WTC11 (cell line): ENCODE measurements around the gene MEAF6. TPM values are rescaled to one million over a fixed set of nuclear protein-coding genes. Genes with fewer than 3 reads are reported as not detected.

Experiments used
- ATAC-seq: fragments of 200-7000 bp; cut with Tn5 transposase; 2 replicates; pipeline ENCODE4 v1.10.0; 2021; ENCODE audit warnings: mild to moderate bottlenecking, moderate library complexity
- CTCF ChIA-PET: fragments of 300-600 bp; sonication (Branson Sonifier 250); formaldehyde crosslinking; loops from one replicate; lab custom pipeline; 2021; ENCODE audit warnings: antibody characterized with exemption; lab: Charles Lee
- POLR2A ChIA-PET: fragments of 350-600 bp; sonication (Branson Sonifier 250); formaldehyde crosslinking; loops from one replicate; lab custom pipeline; 2021; ENCODE audit warnings: antibody characterized with exemption; lab: Charles Lee
- DNase-seq: peaks from one replicate; pipeline ENCODE4 v3.0.0; 2021; ENCODE audit warnings: low spot score
- H3K27ac Mint-ChIP-seq: 2 replicates; pipeline ENCODE4 v1.8.0; 2021; ENCODE audit warnings: mixed read lengths
- H3K27me3 Mint-ChIP-seq: 2 replicates; pipeline ENCODE4 v1.8.0; 2021; ENCODE audit warnings: low read depth, mild to moderate bottlenecking, moderate library complexity, mixed read lengths
- H3K36me3 Mint-ChIP-seq: 2 replicates; pipeline ENCODE4 v1.8.0; 2021; ENCODE audit warnings: mixed read lengths
- H3K4me1 Mint-ChIP-seq: 2 replicates; pipeline ENCODE4 v1.8.0; 2022; ENCODE audit warnings: mixed read lengths
- H3K4me3 Mint-ChIP-seq: 2 replicates; pipeline ENCODE4 v1.8.0; 2021; ENCODE audit warnings: mild to moderate bottlenecking, moderate library complexity, mixed read lengths
- H3K9me3 Mint-ChIP-seq: 2 replicates; pipeline ENCODE4 v1.8.0; 2021; ENCODE audit warnings: mixed read lengths
- CBFB ChIP-seq: sonication (generic); formaldehyde crosslinking; IDR thresholded peaks from 2 replicates; pipeline ENCODE4 v1.8.1; 2022; ENCODE audit warnings: mild to moderate bottlenecking, low read depth, missing genetic modification reagents
- CREM ChIP-seq: sonication (generic); formaldehyde crosslinking; IDR thresholded peaks from 2 replicates; pipeline ENCODE4 v1.8.1; 2022; ENCODE audit warnings: mild to moderate bottlenecking, missing genetic modification reagents, moderate library complexity
- EMX1 ChIP-seq: fragments of 250-450 bp; sonication (Bioruptor Pico); IDR thresholded peaks from 2 replicates; pipeline ENCODE4 v1.8.0; 2021; ENCODE audit warnings: mild to moderate bottlenecking
- FOXK1 ChIP-seq: sonication (generic); formaldehyde crosslinking; IDR thresholded peaks from 2 replicates; pipeline ENCODE4 v1.8.0; 2022; ENCODE audit warnings: mild to moderate bottlenecking, moderate library complexity, missing genetic modification reagents
- GABPB1 ChIP-seq: sonication (generic); formaldehyde crosslinking; IDR thresholded peaks from 2 replicates; pipeline ENCODE4 v1.8.1; 2023; ENCODE audit warnings: mild to moderate bottlenecking, missing genetic modification reagents
- IRF2 ChIP-seq: sonication (generic); formaldehyde crosslinking; IDR thresholded peaks from 2 replicates; pipeline ENCODE4 v1.8.0; 2022; ENCODE audit warnings: low read depth, missing genetic modification reagents, borderline replicate concordance
- JAZF1 ChIP-seq: fragments of 250-450 bp; sonication (Bioruptor Pico); IDR thresholded peaks from 2 replicates; pipeline ENCODE4 v1.9.0; 2021; ENCODE audit warnings: moderate library complexity, mild to moderate bottlenecking, inconsistent platforms
- KAT7 ChIP-seq: sonication (generic); formaldehyde crosslinking; IDR thresholded peaks from 2 replicates; pipeline ENCODE4 v1.8.1; 2023; ENCODE audit warnings: missing genetic modification reagents, mild to moderate bottlenecking, borderline replicate concordance
- MXD4 ChIP-seq: fragments of 250-450 bp; sonication (Bioruptor Pico); IDR thresholded peaks from 2 replicates; pipeline ENCODE4 v1.8.0; 2021; ENCODE audit warnings: mild to moderate bottlenecking, moderate library complexity, borderline replicate concordance
- MYBL2 ChIP-seq: sonication (generic); formaldehyde crosslinking; IDR thresholded peaks from 2 replicates; pipeline ENCODE4 v1.8.1; 2023; ENCODE audit warnings: mild to moderate bottlenecking, moderate library complexity, missing genetic modification reagents
- NR3C1 ChIP-seq: sonication (generic); formaldehyde crosslinking; conservative IDR thresholded peaks from 2 replicates; pipeline ENCODE4 v1.8.1; 2023; ENCODE audit warnings: low read depth, mild to moderate bottlenecking, missing genetic modification reagents
- PRRX2 ChIP-seq: fragments of 250-450 bp; sonication (Bioruptor Pico); IDR thresholded peaks from 2 replicates; pipeline ENCODE4 v1.8.0; 2021; ENCODE audit warnings: mild to moderate bottlenecking
- SMAD4 ChIP-seq: sonication (generic); formaldehyde crosslinking; IDR thresholded peaks from 2 replicates; pipeline ENCODE4 v1.8.0; 2022; ENCODE audit warnings: mild to moderate bottlenecking, missing genetic modification reagents
- SOX15 ChIP-seq: fragments of 250-450 bp; sonication (Bioruptor Pico); IDR thresholded peaks from 2 replicates; pipeline ENCODE4 v1.9.0; 2021; ENCODE audit warnings: mild to moderate bottlenecking
- TEAD1 ChIP-seq: sonication (generic); formaldehyde crosslinking; IDR thresholded peaks from 2 replicates; pipeline ENCODE4 v1.8.0; 2022; ENCODE audit warnings: mild to moderate bottlenecking, missing genetic modification reagents
- ZBTB21 ChIP-seq: sonication (generic); formaldehyde crosslinking; IDR thresholded peaks from 2 replicates; pipeline ENCODE4 v1.8.1; 2023; ENCODE audit warnings: mild to moderate bottlenecking, missing genetic modification reagents, borderline replicate concordance
- ZNF121 ChIP-seq: sonication (generic); formaldehyde crosslinking; IDR thresholded peaks from 2 replicates; pipeline ENCODE4 v1.8.0; 2023; ENCODE audit warnings: missing genetic modification reagents
- ZNF263 ChIP-seq: sonication (generic); formaldehyde crosslinking; IDR thresholded peaks from 2 replicates; pipeline ENCODE4 v1.8.1; 2022; ENCODE audit warnings: low read depth, mild to moderate bottlenecking, moderate library complexity, missing genetic modification reagents
- ZNF317 ChIP-seq: sonication (generic); formaldehyde crosslinking; IDR thresholded peaks from 2 replicates; pipeline ENCODE4 v1.8.1; 2023; ENCODE audit warnings: low read depth, mild to moderate bottlenecking, moderate library complexity, missing genetic modification reagents, borderline replicate concordance
- total RNA-seq: library from RNA; stranded (reverse); gene quantifications from 3 replicates; pipeline ENCODE4 v1.2.3, GENCODE V29; 2021
- TF ChIP-seq, protein P1 (sequence below): sonication (generic); formaldehyde crosslinking; IDR thresholded peaks from 2 replicates; pipeline ENCODE4 v1.8.1; 2023; ENCODE audit warnings: mild to moderate bottlenecking, missing genetic modification reagents, moderate library complexity
- TF ChIP-seq, protein P2 (sequence below): sonication (generic); formaldehyde crosslinking; IDR thresholded peaks from 2 replicates; pipeline ENCODE4 v1.8.0; 2022; ENCODE audit warnings: mild to moderate bottlenecking, missing genetic modification reagents
- TF ChIP-seq, protein P3 (sequence below): sonication (generic); formaldehyde crosslinking; IDR thresholded peaks from 2 replicates; pipeline ENCODE4 v1.8.1; 2022; ENCODE audit warnings: low read depth, mild to moderate bottlenecking, moderate library complexity, missing genetic modification reagents, borderline replicate concordance
- TF ChIP-seq, protein P4 (sequence below): fragments of 250-450 bp; sonication (Bioruptor Pico); IDR thresholded peaks from 2 replicates; pipeline ENCODE4 v1.9.0; 2021; ENCODE audit warnings: mild to moderate bottlenecking
- TF ChIP-seq, protein P5 (sequence below): sonication (generic); formaldehyde crosslinking; IDR thresholded peaks from 2 replicates; pipeline ENCODE4 v1.8.0; 2022; ENCODE audit warnings: mild to moderate bottlenecking, missing genetic modification reagents
- TF ChIP-seq, protein P6 (sequence below): sonication (generic); formaldehyde crosslinking; IDR thresholded peaks from 2 replicates; pipeline ENCODE4 v1.8.0; 2023; ENCODE audit warnings: missing genetic modification reagents, mild to moderate bottlenecking, borderline replicate concordance

The MEAF6 gene
- total RNA-seq, 1 experiment from 2014 or later, result 37.4 TPM

DNA sequence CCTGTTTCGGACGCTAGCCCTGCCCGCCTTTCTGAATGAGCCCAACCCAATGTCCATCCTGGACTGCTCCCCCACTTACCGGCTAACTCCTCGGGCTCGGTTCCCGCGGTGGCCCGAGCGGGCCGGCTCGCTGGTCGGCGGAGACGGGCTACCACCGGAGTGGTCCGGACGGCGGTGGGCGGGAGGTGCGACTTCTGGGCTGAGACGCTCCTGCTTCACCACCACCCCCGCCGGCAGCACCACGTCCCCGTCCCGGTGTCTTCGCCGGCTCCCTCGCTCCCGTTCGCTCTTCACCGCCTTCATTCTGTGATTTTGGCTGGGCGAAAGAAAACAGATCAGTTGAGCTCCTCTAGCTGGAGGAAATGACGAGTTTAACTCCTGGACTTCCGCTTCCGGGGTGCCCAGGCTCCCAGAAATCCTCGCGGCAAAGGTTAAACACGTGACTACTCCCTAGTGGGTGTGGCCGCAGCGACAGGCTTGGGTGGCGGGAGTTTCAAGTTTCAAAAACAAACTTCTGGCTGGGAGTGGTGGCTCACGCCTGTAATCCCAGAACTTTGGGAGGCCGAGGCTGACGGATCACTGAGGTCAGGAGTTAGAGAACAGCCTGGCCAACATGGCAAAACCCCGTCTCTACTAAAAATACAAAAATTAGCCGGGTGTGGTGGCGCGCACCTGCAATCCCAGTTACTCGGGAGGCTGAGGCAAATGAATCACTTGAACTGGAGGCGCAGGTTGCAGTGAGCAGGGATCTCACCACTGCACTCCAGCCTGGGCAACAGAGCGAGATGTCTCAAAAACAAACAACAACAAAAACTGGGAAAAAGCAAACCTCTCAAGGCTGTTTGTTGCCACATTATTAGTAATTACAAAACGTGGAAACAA lies 39.6 kb upstream of the MEAF6 start, which contains the start of gene SNIP1 (continued):
- TF ChIP-seq SMAD4 (CRISPR knock-in tag) (no peak), CBFB (CRISPR knock-in tag) (no peak), ZNF317 (CRISPR knock-in tag) (no peak), GABPB1 (peak; percentile 90), TEAD1 (peak; percentile 86), MYBL2 (CRISPR knock-in tag) (peak; percentile 80), FOXK1 (CRISPR knock-in tag) (peak; percentile 80), CREM (CRISPR knock-in tag) (peak; percentile 90), NR3C1 (no peak), PRRX2 (CRISPR knock-in tag) (no peak), ZNF263 (CRISPR knock-in tag) (no peak), ZBTB21 (CRISPR knock-in tag) (no peak)
- TF ChIP-seq, protein P1, sequence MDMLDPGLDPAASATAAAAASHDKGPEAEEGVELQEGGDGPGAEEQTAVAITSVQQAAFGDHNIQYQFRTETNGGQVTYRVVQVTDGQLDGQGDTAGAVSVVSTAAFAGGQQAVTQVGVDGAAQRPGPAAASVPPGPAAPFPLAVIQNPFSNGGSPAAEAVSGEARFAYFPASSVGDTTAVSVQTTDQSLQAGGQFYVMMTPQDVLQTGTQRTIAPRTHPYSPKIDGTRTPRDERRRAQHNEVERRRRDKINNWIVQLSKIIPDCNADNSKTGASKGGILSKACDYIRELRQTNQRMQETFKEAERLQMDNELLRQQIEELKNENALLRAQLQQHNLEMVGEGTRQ (CRISPR knock-in tag), result peak; percentile 94
- TF ChIP-seq, protein P2, sequence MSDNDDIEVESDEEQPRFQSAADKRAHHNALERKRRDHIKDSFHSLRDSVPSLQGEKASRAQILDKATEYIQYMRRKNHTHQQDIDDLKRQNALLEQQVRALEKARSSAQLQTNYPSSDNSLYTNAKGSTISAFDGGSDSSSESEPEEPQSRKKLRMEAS (CRISPR knock-in tag), result peak; percentile 79
- TF ChIP-seq, protein P3, sequence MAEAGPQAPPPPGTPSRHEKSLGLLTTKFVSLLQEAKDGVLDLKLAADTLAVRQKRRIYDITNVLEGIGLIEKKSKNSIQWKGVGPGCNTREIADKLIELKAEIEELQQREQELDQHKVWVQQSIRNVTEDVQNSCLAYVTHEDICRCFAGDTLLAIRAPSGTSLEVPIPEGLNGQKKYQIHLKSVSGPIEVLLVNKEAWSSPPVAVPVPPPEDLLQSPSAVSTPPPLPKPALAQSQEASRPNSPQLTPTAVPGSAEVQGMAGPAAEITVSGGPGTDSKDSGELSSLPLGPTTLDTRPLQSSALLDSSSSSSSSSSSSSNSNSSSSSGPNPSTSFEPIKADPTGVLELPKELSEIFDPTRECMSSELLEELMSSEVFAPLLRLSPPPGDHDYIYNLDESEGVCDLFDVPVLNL (CRISPR knock-in tag), result peak; percentile 93
- TF ChIP-seq, protein P4, sequence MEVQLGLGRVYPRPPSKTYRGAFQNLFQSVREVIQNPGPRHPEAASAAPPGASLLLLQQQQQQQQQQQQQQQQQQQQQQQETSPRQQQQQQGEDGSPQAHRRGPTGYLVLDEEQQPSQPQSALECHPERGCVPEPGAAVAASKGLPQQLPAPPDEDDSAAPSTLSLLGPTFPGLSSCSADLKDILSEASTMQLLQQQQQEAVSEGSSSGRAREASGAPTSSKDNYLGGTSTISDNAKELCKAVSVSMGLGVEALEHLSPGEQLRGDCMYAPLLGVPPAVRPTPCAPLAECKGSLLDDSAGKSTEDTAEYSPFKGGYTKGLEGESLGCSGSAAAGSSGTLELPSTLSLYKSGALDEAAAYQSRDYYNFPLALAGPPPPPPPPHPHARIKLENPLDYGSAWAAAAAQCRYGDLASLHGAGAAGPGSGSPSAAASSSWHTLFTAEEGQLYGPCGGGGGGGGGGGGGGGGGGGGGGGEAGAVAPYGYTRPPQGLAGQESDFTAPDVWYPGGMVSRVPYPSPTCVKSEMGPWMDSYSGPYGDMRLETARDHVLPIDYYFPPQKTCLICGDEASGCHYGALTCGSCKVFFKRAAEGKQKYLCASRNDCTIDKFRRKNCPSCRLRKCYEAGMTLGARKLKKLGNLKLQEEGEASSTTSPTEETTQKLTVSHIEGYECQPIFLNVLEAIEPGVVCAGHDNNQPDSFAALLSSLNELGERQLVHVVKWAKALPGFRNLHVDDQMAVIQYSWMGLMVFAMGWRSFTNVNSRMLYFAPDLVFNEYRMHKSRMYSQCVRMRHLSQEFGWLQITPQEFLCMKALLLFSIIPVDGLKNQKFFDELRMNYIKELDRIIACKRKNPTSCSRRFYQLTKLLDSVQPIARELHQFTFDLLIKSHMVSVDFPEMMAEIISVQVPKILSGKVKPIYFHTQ (CRISPR knock-in tag), result no peak
- TF ChIP-seq, protein P5, sequence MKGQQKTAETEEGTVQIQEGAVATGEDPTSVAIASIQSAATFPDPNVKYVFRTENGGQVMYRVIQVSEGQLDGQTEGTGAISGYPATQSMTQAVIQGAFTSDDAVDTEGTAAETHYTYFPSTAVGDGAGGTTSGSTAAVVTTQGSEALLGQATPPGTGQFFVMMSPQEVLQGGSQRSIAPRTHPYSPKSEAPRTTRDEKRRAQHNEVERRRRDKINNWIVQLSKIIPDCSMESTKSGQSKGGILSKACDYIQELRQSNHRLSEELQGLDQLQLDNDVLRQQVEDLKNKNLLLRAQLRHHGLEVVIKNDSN (CRISPR knock-in tag), result peak; percentile 94

DNA sequence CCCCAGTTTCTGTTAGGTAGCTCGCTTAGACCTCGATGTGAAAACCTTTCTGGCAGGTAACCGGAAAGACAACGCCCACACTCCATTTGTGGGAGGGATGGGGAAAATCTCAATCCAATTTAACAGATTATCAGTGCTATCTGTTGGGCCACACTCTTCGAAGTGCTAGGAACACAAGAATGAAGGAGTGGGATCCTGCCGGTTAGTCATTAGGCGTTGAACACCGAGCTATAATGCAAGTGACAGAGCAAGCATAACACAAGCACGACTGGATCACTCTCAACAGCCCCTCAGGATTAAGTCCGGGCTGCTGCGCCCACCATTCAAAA lies 39.0 kb upstream of the MEAF6 start:
- ATAC-seq, result no peak
- H3K4me1 Mint-ChIP-seq, result peaks cover 27% of the 10 kb centered on the region
- H3K27ac Mint-ChIP-seq, result peak overlapping the region; percentile 98
- H3K36me3 Mint-ChIP-seq, result peaks cover 29% of the 10 kb centered on the region
- CTCF ChIA-PET, result interaction anchor here (1.0 kb wide), 2 partner anchors 39 to 66 kb away, joined by 5 to 10 read pairs; partner anchors contain the start of gene MEAF6
- H3K9me3 Mint-ChIP-seq, result peaks cover 9% of the 10 kb centered on the region; the same call in 1 of the 2 replicates
- DNase-seq, result no peak
- POLR2A ChIA-PET, result interaction anchor here (0.7 kb wide), 1 partner anchor 39 kb away, joined by 3 read pairs; the partner anchor contains the start of gene MEAF6
- H3K27me3 Mint-ChIP-seq, result no peaks in the 10 kb centered on the region; the same call in 1 of the 2 replicates
- peak overlapping the region; percentile 98 for H3K4me3 Mint-ChIP-seq
- TF ChIP-seq, protein P6, sequence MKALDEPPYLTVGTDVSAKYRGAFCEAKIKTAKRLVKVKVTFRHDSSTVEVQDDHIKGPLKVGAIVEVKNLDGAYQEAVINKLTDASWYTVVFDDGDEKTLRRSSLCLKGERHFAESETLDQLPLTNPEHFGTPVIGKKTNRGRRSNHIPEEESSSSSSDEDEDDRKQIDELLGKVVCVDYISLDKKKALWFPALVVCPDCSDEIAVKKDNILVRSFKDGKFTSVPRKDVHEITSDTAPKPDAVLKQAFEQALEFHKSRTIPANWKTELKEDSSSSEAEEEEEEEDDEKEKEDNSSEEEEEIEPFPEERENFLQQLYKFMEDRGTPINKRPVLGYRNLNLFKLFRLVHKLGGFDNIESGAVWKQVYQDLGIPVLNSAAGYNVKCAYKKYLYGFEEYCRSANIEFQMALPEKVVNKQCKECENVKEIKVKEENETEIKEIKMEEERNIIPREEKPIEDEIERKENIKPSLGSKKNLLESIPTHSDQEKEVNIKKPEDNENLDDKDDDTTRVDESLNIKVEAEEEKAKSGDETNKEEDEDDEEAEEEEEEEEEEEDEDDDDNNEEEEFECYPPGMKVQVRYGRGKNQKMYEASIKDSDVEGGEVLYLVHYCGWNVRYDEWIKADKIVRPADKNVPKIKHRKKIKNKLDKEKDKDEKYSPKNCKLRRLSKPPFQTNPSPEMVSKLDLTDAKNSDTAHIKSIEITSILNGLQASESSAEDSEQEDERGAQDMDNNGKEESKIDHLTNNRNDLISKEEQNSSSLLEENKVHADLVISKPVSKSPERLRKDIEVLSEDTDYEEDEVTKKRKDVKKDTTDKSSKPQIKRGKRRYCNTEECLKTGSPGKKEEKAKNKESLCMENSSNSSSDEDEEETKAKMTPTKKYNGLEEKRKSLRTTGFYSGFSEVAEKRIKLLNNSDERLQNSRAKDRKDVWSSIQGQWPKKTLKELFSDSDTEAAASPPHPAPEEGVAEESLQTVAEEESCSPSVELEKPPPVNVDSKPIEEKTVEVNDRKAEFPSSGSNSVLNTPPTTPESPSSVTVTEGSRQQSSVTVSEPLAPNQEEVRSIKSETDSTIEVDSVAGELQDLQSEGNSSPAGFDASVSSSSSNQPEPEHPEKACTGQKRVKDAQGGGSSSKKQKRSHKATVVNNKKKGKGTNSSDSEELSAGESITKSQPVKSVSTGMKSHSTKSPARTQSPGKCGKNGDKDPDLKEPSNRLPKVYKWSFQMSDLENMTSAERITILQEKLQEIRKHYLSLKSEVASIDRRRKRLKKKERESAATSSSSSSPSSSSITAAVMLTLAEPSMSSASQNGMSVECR, result no peak
- TF ChIP-seq SOX15 (no peak), KAT7 (CRISPR knock-in tag) (no peak), MXD4 (CRISPR knock-in tag) (no peak), ZNF121 (CRISPR knock-in tag) (no peak), JAZF1 (CRISPR knock-in tag) (no peak), EMX1 (CRISPR knock-in tag) (no peak), IRF2 (CRISPR knock-in tag) (no peak)
